ENCODE measurements around the gene PRPF8.

- no peak for TF ChIP-seq EP300 (IDR thresholded peaks at IDR 0.05)
- no peak for TF ChIP-seq POLR2A (IDR thresholded peaks at IDR 0.05; ENCODE audit: low read depth)
- TF ChIP-seq POLR2AphosphoS5 (IDR thresholded peaks at IDR 0.05): no peak
These were observed 72.3 kb downstream of the PRPF8 start for GRCh38 chr17:1612400-1612799.

Data from esophagus muscularis mucosa (tissue), 3 donors.